PC-9 (cell line): Measurements from ENCODE around the gene PTPRO. TPM values are rescaled to one million over a fixed set of nuclear protein-coding genes. Genes with fewer than 3 reads are reported as not detected.

Source experiments
- BruUV-seq: library from RNA; stranded (reverse); fragments of 400-500 nt; replicated peaks from 2 replicates; lab custom pipeline; 2021; lab: Mats Ljungman, UMichigan
- CTCF ChIA-PET: fragments of 300-600 bp; sonication (Branson Sonifier 250); formaldehyde crosslinking; loops from one replicate; lab custom pipeline; 2022; ENCODE audit warnings: antibody characterized with exemption; lab: Charles Lee
- POLR2A ChIA-PET: fragments of 300-600 bp; sonication (Branson Sonifier 250); formaldehyde crosslinking; loops from one replicate; lab custom pipeline; 2022; ENCODE audit warnings: antibody characterized with exemption; ENCODE audit not compliant: unreplicated experiment; lab: Charles Lee
- DNase-seq, 2 experiments: peaks; one replicate each; pipeline versions ENCODE4 v3.0.0 to v3.0.0-alpha.2; 2015 to 2022; ENCODE audit warnings: mixed read lengths in 1 of 2
- H2AFZ ChIP-seq: fragments of 200-600 bp; sonication (generic); 2 replicates; pipeline ENCODE4 v1.8.1; 2017; ENCODE audit warnings: antibody characterized with exemption
- H3F3A ChIP-seq: fragments of 200-600 bp; sonication (generic); 2 replicates; pipeline ENCODE4 v1.8.1; 2017; ENCODE audit warnings: antibody characterized with exemption, mild to moderate bottlenecking, low read depth; ENCODE audit not compliant: insufficient read depth
- H3K27ac ChIP-seq: fragments of 200-600 bp; sonication (generic); 2 replicates; pipeline ENCODE4 v1.6.1; 2016; ENCODE audit warnings: mixed run types
- H3K27me3 ChIP-seq: fragments of 200-600 bp; sonication (generic); 2 replicates; pipeline ENCODE4 v1.6.1; 2016; ENCODE audit warnings: low read depth, mixed run types; ENCODE audit not compliant: insufficient read depth
- H3K36me3 ChIP-seq: fragments of 200-600 bp; sonication (generic); 2 replicates; pipeline ENCODE4 v1.6.1; 2016; ENCODE audit warnings: low read depth, mixed run types
- H3K4me1 ChIP-seq: fragments of 200-600 bp; sonication (generic); replicated peaks from 2 replicates; pipeline ENCODE4 v1.6.1; 2016; ENCODE audit warnings: mixed run types; ENCODE audit not compliant: insufficient read depth
- H3K4me2 ChIP-seq: fragments of 200-600 bp; sonication (generic); 2 replicates; pipeline ENCODE4 v1.6.1; 2017; ENCODE audit warnings: mixed run types
- H3K4me3 ChIP-seq: fragments of 200-600 bp; sonication (generic); 2 replicates; pipeline ENCODE4 v1.6.1; 2016; ENCODE audit warnings: mixed run types
- H3K79me2 ChIP-seq: fragments of 200-600 bp; sonication (generic); 2 replicates; pipeline ENCODE4 v1.6.1; 2017; ENCODE audit warnings: low read depth, mixed run types
- H3K9me2 ChIP-seq: fragments of 200-600 bp; sonication (generic); 2 replicates; pipeline ENCODE4 v1.8.1; 2017; ENCODE audit warnings: mild to moderate bottlenecking; ENCODE audit not compliant: insufficient read depth
- H3K9me3 ChIP-seq: fragments of 200-600 bp; sonication (generic); 2 replicates; pipeline ENCODE4 v1.8.1; 2016; ENCODE audit warnings: low read depth; ENCODE audit not compliant: insufficient read depth
- H4K20me1 ChIP-seq: fragments of 200-600 bp; sonication (generic); 2 replicates; pipeline ENCODE4 v1.8.1; 2017; ENCODE audit not compliant: insufficient read depth
- EZH2 ChIP-seq: fragments of 200-600 bp; sonication (generic); IDR thresholded peaks from 2 replicates; pipeline ENCODE4 v1.8.0; 2017; ENCODE audit warnings: antibody characterized with exemption, low read depth
- intact Hi-C: fragments of 100-400 bp; cut with micrococcal nuclease; formaldehyde crosslinking; loops from one replicate; pipeline ENCODE4 v1.10.0; 2022; ENCODE audit not compliant: unreplicated experiment
- total RNA-seq: library from RNA; stranded (reverse); gene quantifications from 2 replicates; pipeline ENCODE4 v1.2.3, GENCODE V29; 2021
- TF ChIP-seq, protein P1 (sequence below): fragments of 200-600 bp; sonication (generic); conservative IDR thresholded peaks from 2 replicates; pipeline ENCODE4 v1.6.1; 2017; ENCODE audit warnings: mixed run types, antibody characterized with exemption, mild to moderate bottlenecking, moderate library complexity

PTPRO gene
- total RNA-seq, 1 experiment from 2014 or later, result not detected

DNA sequence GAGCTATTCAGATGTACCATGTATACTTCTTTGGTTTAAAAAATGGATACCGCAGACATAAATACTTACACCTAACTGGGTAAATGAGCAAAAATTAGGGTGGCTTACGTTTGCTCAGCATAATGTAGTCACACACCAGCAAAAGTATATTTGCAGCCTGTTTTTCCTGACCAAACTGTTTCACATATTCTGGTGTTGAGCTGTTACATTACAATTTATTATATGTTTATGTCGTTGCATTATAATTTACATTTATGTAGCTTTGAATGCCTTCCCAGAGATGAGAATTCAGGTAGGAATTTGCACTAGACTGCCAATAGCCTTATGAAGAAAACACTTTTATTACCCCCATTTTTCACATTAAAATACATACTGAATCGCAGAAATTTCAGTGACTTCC, 183.3 kb downstream of the PTPRO start:
- ChIA-PET CTCF (interaction anchor here (0.5 kb wide), 1 partner anchor 36 kb away, joined by 3 read pairs; no protein-coding TSS in a partner anchor), POLR2A (no interaction called here)
- H3K4me3 ChIP-seq, result no peak overlapping the region
- H3F3A ChIP-seq, result no peaks in the 10 kb centered on the region
- no peak overlapping the region for H3K27ac ChIP-seq
- intact Hi-C loops, result no loop called here
- TF ChIP-seq, protein P1, sequence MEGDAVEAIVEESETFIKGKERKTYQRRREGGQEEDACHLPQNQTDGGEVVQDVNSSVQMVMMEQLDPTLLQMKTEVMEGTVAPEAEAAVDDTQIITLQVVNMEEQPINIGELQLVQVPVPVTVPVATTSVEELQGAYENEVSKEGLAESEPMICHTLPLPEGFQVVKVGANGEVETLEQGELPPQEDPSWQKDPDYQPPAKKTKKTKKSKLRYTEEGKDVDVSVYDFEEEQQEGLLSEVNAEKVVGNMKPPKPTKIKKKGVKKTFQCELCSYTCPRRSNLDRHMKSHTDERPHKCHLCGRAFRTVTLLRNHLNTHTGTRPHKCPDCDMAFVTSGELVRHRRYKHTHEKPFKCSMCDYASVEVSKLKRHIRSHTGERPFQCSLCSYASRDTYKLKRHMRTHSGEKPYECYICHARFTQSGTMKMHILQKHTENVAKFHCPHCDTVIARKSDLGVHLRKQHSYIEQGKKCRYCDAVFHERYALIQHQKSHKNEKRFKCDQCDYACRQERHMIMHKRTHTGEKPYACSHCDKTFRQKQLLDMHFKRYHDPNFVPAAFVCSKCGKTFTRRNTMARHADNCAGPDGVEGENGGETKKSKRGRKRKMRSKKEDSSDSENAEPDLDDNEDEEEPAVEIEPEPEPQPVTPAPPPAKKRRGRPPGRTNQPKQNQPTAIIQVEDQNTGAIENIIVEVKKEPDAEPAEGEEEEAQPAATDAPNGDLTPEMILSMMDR, result no peak
- no peak for TF ChIP-seq EZH2
- no peaks in the 10 kb centered on the region for H4K20me1 ChIP-seq
- no TSS peak for BruUV-seq
- H3K4me2 ChIP-seq, result no peak overlapping the region
- H3K79me2 ChIP-seq, result no peaks in the 10 kb centered on the region
- H3K4me1 ChIP-seq, result no peaks in the 10 kb centered on the region
- DNase-seq, result no peak
- no peaks in the 10 kb centered on the region for H3K9me3 ChIP-seq
- no peak overlapping the region for H2AFZ ChIP-seq
- H3K36me3 ChIP-seq, result no peaks in the 10 kb centered on the region
- H3K9me2 ChIP-seq, result no peaks in the 10 kb centered on the region
- H3K27me3 ChIP-seq, result no peaks in the 10 kb centered on the region

DNA sequence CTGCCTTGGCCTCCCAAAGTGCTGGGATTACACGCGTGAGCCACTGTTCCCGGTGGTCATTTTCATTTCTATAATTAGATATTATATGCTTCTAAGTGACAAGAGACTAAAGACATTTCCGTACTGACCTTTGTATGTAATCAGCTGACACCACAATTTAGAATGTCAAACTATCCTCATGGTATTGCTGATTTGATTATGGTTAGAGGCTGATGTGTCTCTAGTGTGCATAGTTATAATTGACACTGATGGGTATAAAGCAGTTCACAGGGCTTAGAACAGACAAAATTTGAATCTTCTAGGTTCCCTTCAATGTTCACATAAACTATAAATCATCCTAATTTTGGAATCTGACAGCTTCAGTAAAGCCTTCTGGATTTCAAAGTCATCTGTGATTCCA, 192.7 kb downstream of the PTPRO start:
- no peaks in the 10 kb centered on the region for H3K9me3 ChIP-seq
- no peak overlapping the region for H2AFZ ChIP-seq
- no peaks in the 10 kb centered on the region for H3K79me2 ChIP-seq
- BruUV-seq, result no TSS peak
- no peak for TF ChIP-seq EZH2
- TF ChIP-seq, protein P1, result no peak
- no peaks in the 10 kb centered on the region for H3K36me3 ChIP-seq
- H3K27me3 ChIP-seq, result no peaks in the 10 kb centered on the region
- no peaks in the 10 kb centered on the region for H3K9me2 ChIP-seq
- H3K27ac ChIP-seq, result no peak overlapping the region
- no peaks in the 10 kb centered on the region for H4K20me1 ChIP-seq
- ChIA-PET CTCF (no interaction called here), POLR2A (no interaction called here)
- DNase-seq, result no peak
- H3K4me3 ChIP-seq, result no peak overlapping the region
- no peaks in the 10 kb centered on the region for H3F3A ChIP-seq
- no peak overlapping the region for H3K4me2 ChIP-seq
- no peaks in the 10 kb centered on the region for H3K4me1 ChIP-seq
- intact Hi-C loops, result no loop called here

DNA sequence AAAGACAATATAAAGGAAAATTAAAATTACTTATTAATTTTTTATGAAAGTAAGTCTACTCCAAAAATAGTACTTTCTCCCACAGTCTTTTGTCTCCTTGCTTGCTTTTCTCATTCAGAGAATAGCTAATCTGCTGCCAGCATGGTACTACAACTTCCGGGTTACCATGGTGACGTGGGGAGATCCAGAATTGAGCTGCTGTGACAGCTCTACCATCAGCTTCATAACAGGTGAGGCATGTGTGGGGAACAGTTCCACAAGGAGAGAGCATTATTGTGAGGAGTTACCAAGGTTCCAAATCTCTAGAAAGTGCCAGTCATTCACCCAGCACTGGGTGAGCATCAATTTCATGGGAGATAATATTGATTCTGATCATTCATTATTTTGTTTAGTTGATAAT, 197.8 kb downstream of the PTPRO start:
- Histone ChIP-seq H3K36me3 (no peaks in the 10 kb centered on the region), H3K4me2 (no peak overlapping the region), H3K4me3 (no peak overlapping the region), H3K9me3 (no peaks in the 10 kb centered on the region), H3K27me3 (no peaks in the 10 kb centered on the region), H3K9me2 (no peaks in the 10 kb centered on the region), H4K20me1 (no peaks in the 10 kb centered on the region), H2AFZ (no peak overlapping the region), H3F3A (no peaks in the 10 kb centered on the region), H3K79me2 (no peaks in the 10 kb centered on the region), H3K27ac (no peak overlapping the region), H3K4me1 (no peaks in the 10 kb centered on the region)
- BruUV-seq, result no TSS peak
- intact Hi-C loops, result loop anchor here (5.0 to 10.0 kb wide), 4 partner anchors 293 to 888 kb away; no protein-coding TSS in a partner anchor
- ChIA-PET POLR2A (no interaction called here), CTCF (no interaction called here)
- TF ChIP-seq, protein P1, result no peak
- no peak for TF ChIP-seq EZH2
- no peak for DNase-seq
